ENCODE measurements around the gene DAAM1. TPM values are rescaled to one million over a fixed set of nuclear protein-coding genes. Genes with fewer than 3 reads are reported as not detected.

DAAM1 gene
- total RNA-seq, 2 experiments from 2014 or later: 12.1 to 15.9 TPM

DNA sequence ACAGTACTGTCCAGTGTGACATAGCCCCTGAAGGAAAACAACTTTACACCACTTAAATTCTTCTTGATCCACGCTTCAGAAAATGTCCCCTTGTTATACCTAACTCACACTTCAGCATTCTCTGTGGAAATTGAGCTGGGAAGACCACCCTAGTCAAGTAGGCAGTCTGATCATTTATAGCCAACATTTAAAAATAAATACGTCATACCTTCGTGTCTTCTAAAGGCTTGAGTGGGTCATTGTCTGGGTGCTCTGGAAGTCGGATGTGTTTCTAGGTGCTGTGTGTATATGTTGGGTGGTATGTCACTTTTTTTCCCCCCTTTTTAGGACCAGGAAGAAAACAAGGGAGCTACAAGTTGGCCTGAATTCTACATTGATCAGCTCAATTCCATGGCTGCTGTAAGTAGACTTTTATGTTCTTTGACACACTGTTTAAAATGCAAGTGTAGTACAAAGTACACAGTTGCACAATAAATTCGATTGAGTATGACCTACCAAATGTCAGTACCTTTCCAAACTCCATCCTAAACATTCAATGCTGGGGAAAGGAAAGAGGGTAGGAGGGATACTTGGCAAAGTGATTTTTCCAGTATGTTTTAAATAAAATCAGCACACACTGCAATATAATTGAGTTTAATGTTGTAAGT is 126.6 kb downstream of the DAAM1 start:
- Mint-ChIP-seq H3K36me3 (no peaks in the 10 kb centered on the region), H3K27me3 (no peaks in the 10 kb centered on the region), H3K27ac (no peak overlapping the region), H3K4me1 (peaks cover 4% of the 10 kb centered on the region), H3K4me3 (no peak overlapping the region), H3K9me3 (ENCODE audit: low read depth) (no peaks in the 10 kb centered on the region)
- ATAC-seq (no peak), DNase-seq (no peak)
- CTCF ChIA-PET: no interaction called here

DNA sequence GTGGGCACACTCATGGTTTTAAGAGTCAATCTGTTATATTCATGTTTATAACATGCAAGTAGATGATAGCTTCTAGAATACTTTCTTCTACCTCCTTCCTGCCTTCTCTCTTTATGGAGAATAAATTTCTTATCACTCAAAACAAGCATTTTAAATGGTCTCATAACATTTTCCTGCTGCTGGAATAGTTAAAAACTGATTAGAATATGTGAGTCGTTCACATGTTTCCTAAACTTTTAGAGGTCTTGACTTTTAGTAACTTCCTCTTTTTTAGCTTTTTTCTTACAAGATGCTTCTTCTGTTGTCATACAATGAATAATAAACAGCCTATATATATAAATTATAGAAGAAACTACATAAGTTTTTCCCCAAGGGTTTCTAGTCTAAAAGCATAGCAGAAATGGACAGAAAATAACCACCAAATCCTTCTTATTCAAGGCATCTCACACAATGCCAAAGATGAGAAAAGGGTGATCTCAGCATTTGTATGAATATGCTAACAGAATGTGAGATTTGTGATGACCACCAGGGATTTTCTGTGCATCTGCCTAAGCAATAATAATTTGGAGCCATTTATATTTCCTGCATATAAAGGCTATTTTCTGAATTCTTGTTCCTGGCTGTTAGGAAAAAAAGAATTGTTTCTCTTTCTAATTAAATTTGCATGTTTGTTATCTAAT is 127.8 kb downstream of the DAAM1 start:
- H3K9me3 Mint-ChIP-seq (ENCODE audit: low read depth): no peaks in the 10 kb centered on the region
- ATAC-seq (no peak), DNase-seq (no peak)
- no peaks in the 10 kb centered on the region for H3K36me3 Mint-ChIP-seq
- no peaks in the 10 kb centered on the region for H3K27me3 Mint-ChIP-seq
- no peak overlapping the region for H3K27ac Mint-ChIP-seq
- H3K4me3 Mint-ChIP-seq: no peak overlapping the region
- H3K4me1 Mint-ChIP-seq: peaks cover 7% of the 10 kb centered on the region
- CTCF ChIA-PET: no interaction called here

DNA sequence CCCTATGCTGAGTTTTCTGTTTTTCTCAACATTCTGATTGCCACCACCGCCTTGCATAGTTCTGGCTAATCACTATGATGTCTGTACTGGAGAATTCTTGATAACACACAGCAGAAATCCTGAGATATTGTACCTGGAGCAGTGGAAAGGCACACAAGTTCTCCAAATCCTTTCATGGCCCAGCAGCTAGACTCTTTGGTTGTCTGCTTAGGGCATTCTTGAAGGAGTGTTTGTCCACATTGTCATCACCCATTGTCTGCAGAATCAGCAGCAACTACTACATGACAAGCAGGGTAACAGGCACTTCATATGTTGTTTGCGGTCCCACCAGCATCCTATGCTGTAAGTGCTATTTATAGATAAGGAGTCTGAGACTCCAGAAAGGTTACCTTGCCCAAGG is 128.9 kb downstream of the DAAM1 start:
- Mint-ChIP-seq H3K4me3 (no peak overlapping the region), H3K36me3 (no peaks in the 10 kb centered on the region), H3K27ac (no peak overlapping the region), H3K27me3 (no peaks in the 10 kb centered on the region), H3K9me3 (ENCODE audit: low read depth) (no peaks in the 10 kb centered on the region), H3K4me1 (peaks cover 11% of the 10 kb centered on the region)
- ATAC-seq (no peak), DNase-seq (no peak)
- CTCF ChIA-PET: no interaction called here

DNA sequence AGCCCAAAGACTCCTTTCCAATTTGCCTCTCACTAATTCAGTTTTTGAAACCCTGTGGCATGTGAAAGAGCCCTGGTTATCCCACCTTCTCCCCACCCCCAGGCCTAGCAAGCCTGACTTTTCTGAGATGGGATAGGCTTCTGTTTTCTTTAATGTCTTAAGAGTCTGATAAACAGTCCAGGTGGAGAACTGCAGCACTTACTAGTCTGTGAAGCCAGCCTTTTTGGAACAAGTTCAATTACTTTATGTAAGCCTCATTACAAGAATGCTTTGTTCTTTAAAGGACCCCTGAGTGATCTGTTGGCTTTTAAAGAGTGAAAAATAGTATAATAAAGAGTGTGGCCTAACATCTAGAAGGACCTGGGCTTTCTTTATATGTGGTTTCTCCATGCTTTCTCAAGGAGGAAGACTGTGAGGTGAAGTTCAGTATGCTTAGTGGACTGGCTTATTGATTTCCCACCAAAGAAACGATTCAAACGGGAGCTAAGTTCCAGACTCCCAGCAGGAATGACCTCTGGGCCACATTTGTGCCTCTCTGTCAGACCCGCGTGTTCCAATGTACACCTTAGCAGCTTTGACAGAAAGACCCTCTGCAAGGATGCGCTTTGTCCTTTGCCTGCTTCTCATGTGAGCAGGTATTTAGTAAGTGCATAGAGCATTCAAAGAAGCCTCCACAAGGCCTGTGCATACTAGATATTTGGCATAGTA is 129.5 kb downstream of the DAAM1 start:
- CTCF ChIA-PET: no interaction called here
- Mint-ChIP-seq H3K27me3 (no peaks in the 10 kb centered on the region), H3K4me3 (no peak overlapping the region), H3K27ac (no peak overlapping the region), H3K4me1 (peaks cover 11% of the 10 kb centered on the region), H3K36me3 (no peaks in the 10 kb centered on the region), H3K9me3 (ENCODE audit: low read depth) (no peaks in the 10 kb centered on the region)
- no peak for DNase-seq
- no peak for ATAC-seq

DNA sequence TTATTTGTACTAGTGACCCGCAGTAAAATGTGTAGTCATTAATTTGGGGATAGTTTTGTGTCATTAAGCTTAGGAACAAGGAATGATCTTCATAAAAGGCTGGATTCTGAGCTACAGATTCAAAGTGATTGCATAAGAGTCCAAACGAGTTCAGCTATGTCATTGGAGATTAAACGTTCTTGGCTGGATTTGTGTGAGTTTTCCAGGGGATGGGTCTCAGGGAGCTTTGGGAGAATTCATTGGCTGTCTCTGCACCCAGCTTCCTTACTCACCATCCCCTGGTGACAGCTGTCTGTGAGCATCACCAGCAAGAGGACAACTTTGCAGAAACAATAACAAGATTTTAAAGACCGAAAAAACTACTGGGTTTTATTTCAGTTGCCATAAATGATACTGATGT is 130.4 kb downstream of the DAAM1 start:
- DNase-seq: no peak
- no peaks in the 10 kb centered on the region for H3K36me3 Mint-ChIP-seq
- H3K4me1 Mint-ChIP-seq: peaks cover 11% of the 10 kb centered on the region
- no peaks in the 10 kb centered on the region for H3K27me3 Mint-ChIP-seq
- H3K9me3 Mint-ChIP-seq (ENCODE audit: low read depth): no peaks in the 10 kb centered on the region
- H3K27ac Mint-ChIP-seq: no peak overlapping the region
- CTCF ChIA-PET: no interaction called here
- no peak for ATAC-seq
- no peak overlapping the region for H3K4me3 Mint-ChIP-seq

DNA sequence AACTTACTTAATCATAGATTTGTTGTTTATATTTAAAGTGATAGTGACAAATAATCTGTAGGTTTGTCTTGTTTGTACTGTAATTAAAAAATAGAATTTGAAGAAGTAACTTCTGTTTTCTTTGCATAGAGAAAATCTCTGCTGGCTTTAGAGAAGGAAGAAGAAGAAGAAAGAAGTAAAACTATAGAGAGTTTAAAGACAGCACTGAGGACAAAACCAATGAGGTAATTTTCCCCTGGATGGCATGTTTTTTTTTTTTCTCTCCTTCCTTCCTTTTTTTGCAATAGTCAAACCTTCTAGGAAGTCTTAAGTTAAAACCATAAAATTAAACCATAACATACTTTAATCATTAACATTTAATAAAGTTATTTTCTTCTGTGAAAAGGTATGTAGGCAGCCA is 131.9 kb downstream of the DAAM1 start:
- H3K4me1 Mint-ChIP-seq: peaks cover 11% of the 10 kb centered on the region
- CTCF ChIA-PET: no interaction called here

DNA sequence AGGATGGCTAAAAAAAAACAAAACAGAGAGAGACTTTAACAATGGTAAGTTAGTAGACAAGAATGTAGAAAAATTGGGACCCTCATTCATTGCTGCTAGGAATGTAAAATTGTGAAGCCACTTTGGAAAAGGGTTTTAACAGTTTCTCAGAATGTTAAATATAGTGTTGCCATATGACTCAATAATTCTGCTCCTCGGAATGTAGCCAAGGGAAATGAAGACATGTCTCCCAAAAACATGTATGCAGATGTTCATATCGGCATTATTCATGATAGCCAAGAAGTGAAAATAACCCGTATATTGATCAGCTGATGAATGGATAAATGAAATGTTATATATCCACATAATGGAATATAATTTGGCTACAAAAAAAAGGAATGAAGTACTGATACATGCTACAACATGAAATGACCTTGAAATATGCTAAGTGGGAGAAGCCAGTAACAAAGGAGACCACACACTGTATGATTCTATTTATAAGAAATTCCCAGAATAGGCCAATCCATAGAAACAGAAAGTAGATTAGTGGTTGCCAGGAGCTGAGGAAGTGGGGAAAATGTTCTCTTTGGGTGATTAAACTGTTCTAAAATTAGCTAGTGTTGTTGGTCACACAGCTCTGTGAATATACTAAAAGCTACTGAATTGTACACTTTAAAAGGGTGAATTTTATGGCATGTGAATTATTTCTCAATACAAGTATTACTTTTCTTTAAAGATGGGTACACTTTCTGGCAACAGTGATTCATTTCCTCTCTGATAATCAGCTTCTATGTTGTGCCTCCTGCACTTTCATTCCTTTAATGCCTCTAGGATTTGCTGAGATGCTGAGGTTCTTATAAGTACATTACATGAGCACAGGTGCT is 132.5 kb downstream of the DAAM1 start:
- ATAC-seq (no peak), DNase-seq (no peak)
- Mint-ChIP-seq H3K27me3 (no peaks in the 10 kb centered on the region), H3K4me1 (peaks cover 11% of the 10 kb centered on the region), H3K9me3 (ENCODE audit: low read depth) (no peaks in the 10 kb centered on the region), H3K36me3 (peaks cover 2% of the 10 kb centered on the region), H3K4me3 (no peak overlapping the region), H3K27ac (no peak overlapping the region)
- CTCF ChIA-PET: no interaction called here

More for the DNA sequence above, 131.9 kb downstream of the DAAM1 start:
- ATAC-seq (no peak), DNase-seq (no peak)
- Mint-ChIP-seq H3K4me3 (no peak overlapping the region), H3K9me3 (ENCODE audit: low read depth) (no peaks in the 10 kb centered on the region), H3K27ac (no peak overlapping the region), H3K27me3 (no peaks in the 10 kb centered on the region), H3K36me3 (peaks cover 2% of the 10 kb centered on the region)

DNA sequence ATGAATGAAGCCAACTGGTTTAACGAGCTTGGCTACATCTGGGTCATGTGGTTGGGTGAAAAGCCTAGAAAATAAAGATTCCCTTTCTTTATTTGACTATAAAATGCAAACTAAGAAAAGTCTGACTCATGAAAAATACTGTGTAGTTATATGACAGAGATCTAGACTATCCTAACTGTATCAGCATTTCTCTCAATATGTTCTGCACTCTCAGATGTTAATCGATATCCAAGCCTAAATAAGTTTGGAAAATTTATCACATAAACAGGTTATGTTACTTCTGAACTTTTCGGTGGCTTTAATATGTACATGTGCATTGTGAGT is 133.1 kb downstream of the DAAM1 start:
- ATAC-seq: no peak
- no peaks in the 10 kb centered on the region for H3K27me3 Mint-ChIP-seq
- no peak overlapping the region for H3K27ac Mint-ChIP-seq
- peaks cover 11% of the 10 kb centered on the region for H3K4me1 Mint-ChIP-seq
- H3K36me3 Mint-ChIP-seq: peaks cover 2% of the 10 kb centered on the region
- DNase-seq: no peak
- no peaks in the 10 kb centered on the region for H3K9me3 Mint-ChIP-seq (ENCODE audit: low read depth)
- CTCF ChIA-PET: no interaction called here
- no peak overlapping the region for H3K4me3 Mint-ChIP-seq

DNA sequence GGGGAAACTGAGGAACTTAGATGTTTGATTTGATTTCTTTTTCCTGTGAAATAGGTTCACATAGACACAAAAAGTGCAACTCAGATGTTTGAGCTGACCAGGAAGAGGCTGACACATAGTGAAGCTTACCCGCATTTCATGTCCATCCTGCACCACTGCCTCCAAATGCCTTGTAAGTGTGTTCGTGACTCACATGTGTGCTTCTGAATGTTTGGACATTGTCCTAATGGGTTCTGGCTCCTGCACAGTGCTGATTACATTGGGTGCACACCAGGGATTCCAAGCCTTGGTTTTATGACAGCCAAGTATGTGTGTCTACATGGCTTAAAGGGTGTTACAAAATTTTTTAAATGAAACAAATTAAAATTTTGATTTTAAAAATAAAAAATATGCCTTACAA is 137.4 kb downstream of the DAAM1 start:
- H3K27ac Mint-ChIP-seq: no peak overlapping the region
- no peak for DNase-seq
- H3K4me1 Mint-ChIP-seq: peaks cover 11% of the 10 kb centered on the region
- no peak for ATAC-seq
- H3K36me3 Mint-ChIP-seq: peaks cover 3% of the 10 kb centered on the region
- no peaks in the 10 kb centered on the region for H3K9me3 Mint-ChIP-seq (ENCODE audit: low read depth)
- no peak overlapping the region for H3K4me3 Mint-ChIP-seq
- H3K27me3 Mint-ChIP-seq: no peaks in the 10 kb centered on the region
- CTCF ChIA-PET: no interaction called here

DNA sequence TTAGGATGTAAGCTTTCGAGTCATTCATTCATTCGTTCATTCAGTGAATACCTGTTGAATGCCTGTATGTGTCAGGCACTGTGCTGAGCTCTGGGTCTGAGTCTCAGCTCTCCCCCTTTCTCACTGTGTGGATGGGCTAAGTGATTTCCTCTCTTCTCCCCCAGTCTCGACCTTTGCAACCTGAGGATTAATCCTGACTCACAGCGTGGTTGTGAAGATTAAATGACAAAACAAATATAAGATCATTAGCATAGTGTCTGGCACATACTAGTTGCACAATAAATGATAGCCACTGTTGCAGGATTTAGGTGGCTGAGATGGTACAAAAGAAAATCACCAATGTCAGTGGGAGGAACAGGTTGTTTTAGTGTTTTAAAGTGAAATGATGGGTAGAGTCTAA is 140.0 kb downstream of the DAAM1 start:
- CTCF ChIA-PET: no interaction called here
- no peak for DNase-seq
- no peak for ATAC-seq
- Mint-ChIP-seq H3K4me3 (no peak overlapping the region), H3K27ac (no peak overlapping the region), H3K27me3 (no peaks in the 10 kb centered on the region), H3K9me3 (ENCODE audit: low read depth) (no peaks in the 10 kb centered on the region), H3K4me1 (peaks cover 3% of the 10 kb centered on the region), H3K36me3 (peaks cover 3% of the 10 kb centered on the region)

DNA sequence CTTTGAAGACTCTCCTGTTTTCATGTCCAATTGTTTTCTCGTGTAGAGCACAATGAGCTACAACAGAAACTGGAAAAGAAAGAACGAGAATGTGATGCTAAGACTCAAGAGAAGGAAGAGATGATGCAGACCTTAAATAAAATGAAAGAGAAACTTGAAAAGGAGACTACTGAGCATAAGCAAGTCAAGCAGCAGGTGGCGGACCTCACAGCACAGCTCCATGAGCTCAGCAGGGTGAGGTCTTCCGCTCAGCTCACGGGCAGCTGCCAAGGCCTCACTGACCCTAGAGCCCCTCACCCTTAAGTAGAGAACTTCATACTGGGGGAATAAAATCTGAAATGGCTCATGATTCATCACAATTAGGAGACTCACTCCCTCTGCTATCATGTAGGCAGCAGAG is 142.0 kb downstream of the DAAM1 start:
- H3K36me3 Mint-ChIP-seq: peaks cover 1% of the 10 kb centered on the region
- no peaks in the 10 kb centered on the region for H3K27me3 Mint-ChIP-seq
- CTCF ChIA-PET: no interaction called here

DNA sequence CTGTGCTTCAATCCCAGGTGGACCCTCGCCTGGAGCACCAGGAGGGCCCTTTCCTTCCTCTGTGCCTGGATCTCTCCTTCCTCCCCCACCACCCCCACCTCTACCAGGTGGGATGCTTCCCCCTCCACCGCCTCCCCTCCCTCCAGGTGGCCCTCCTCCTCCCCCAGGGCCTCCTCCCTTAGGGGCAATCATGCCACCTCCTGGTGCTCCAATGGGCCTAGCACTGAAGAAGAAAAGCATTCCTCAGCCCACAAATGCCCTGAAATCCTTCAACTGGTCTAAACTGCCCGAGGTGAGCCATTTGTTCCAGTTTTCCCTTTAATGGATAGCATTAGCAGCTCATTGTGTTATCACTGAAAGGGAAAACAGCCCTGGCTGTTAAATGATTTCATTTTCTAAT is 142.8 kb downstream of the DAAM1 start:
- no peak for DNase-seq
- Mint-ChIP-seq H3K9me3 (ENCODE audit: low read depth) (no peaks in the 10 kb centered on the region), H3K4me1 (peaks cover 3% of the 10 kb centered on the region), H3K27ac (no peak overlapping the region), H3K36me3 (peaks cover 1% of the 10 kb centered on the region), H3K4me3 (no peak overlapping the region), H3K27me3 (no peaks in the 10 kb centered on the region)
- CTCF ChIA-PET: no interaction called here
- ATAC-seq: no peak

More for the DNA sequence above, 142.0 kb downstream of the DAAM1 start:
- H3K4me3 Mint-ChIP-seq: no peak overlapping the region
- peaks cover 3% of the 10 kb centered on the region for H3K4me1 Mint-ChIP-seq
- H3K27ac Mint-ChIP-seq: no peak overlapping the region
- no peak for DNase-seq
- no peak for ATAC-seq
- H3K9me3 Mint-ChIP-seq (ENCODE audit: low read depth): no peaks in the 10 kb centered on the region

DNA sequence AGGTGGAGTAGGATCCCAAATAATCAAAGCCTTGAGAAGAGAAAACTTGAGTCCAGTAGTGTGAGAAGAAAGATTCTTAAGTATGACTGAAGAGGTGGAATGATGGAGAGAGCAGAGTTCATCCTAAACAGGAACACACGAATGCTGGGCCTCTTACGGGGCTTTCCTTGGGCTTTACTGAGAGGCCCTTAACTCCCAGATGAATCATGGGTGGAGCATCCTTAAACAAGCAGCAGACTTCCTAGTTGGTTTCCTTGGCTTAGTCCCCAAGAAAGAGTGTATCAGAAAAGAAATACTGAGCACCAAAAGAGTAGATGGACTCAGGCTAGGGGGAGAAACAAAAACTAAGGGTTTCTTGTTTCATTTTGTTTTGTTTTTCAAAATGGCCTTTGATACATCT is 144.3 kb downstream of the DAAM1 start:
- Mint-ChIP-seq H3K36me3 (peaks cover 1% of the 10 kb centered on the region), H3K4me1 (peaks cover 3% of the 10 kb centered on the region), H3K27ac (no peak overlapping the region), H3K9me3 (ENCODE audit: low read depth) (no peaks in the 10 kb centered on the region), H3K27me3 (no peaks in the 10 kb centered on the region), H3K4me3 (no peak overlapping the region)
- no peak for ATAC-seq
- DNase-seq: no peak
- CTCF ChIA-PET: no interaction called here

Measured in activated CD8-positive, alpha-beta memory T cell treated with anti-CD3 and anti-CD28 coated beads, Interleukin-2, amount 10 ng/mL, durations not matched to agents 7 days and 5 days (primary cell).